Panc1 (cell line): ENCODE results near the gene TOB2.

Source experiments
- TF ChIP-seq, protein P1 (sequence below), 2 experiments: IDR thresholded peaks; 2 replicates each; pipeline ENCODE4 v1.6.1; 2011 to 2012; ENCODE audit warnings: low read depth in 2 of 2, control low read depth in 1 of 2, low read length in 1 of 2, mild to moderate bottlenecking in 1 of 2, moderate library complexity in 1 of 2; ENCODE audit not compliant: insufficient read depth in 1 of 2
- TF ChIP-seq, protein P2 (sequence below): fragments of 450-650 bp; IDR thresholded peaks from 2 replicates; pipeline ENCODE4 v1.5.1; 2017; ENCODE audit warnings: mild to moderate bottlenecking

- TF ChIP-seq, protein P1, sequence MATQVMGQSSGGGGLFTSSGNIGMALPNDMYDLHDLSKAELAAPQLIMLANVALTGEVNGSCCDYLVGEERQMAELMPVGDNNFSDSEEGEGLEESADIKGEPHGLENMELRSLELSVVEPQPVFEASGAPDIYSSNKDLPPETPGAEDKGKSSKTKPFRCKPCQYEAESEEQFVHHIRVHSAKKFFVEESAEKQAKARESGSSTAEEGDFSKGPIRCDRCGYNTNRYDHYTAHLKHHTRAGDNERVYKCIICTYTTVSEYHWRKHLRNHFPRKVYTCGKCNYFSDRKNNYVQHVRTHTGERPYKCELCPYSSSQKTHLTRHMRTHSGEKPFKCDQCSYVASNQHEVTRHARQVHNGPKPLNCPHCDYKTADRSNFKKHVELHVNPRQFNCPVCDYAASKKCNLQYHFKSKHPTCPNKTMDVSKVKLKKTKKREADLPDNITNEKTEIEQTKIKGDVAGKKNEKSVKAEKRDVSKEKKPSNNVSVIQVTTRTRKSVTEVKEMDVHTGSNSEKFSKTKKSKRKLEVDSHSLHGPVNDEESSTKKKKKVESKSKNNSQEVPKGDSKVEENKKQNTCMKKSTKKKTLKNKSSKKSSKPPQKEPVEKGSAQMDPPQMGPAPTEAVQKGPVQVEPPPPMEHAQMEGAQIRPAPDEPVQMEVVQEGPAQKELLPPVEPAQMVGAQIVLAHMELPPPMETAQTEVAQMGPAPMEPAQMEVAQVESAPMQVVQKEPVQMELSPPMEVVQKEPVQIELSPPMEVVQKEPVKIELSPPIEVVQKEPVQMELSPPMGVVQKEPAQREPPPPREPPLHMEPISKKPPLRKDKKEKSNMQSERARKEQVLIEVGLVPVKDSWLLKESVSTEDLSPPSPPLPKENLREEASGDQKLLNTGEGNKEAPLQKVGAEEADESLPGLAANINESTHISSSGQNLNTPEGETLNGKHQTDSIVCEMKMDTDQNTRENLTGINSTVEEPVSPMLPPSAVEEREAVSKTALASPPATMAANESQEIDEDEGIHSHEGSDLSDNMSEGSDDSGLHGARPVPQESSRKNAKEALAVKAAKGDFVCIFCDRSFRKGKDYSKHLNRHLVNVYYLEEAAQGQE (IDR thresholded peaks at IDR 0.05; ENCODE audit: insufficient read depth in 1 of 2, low read depth in 2 of 2, low read length in 1 of 2) = no peak
- TF ChIP-seq, protein P2, sequence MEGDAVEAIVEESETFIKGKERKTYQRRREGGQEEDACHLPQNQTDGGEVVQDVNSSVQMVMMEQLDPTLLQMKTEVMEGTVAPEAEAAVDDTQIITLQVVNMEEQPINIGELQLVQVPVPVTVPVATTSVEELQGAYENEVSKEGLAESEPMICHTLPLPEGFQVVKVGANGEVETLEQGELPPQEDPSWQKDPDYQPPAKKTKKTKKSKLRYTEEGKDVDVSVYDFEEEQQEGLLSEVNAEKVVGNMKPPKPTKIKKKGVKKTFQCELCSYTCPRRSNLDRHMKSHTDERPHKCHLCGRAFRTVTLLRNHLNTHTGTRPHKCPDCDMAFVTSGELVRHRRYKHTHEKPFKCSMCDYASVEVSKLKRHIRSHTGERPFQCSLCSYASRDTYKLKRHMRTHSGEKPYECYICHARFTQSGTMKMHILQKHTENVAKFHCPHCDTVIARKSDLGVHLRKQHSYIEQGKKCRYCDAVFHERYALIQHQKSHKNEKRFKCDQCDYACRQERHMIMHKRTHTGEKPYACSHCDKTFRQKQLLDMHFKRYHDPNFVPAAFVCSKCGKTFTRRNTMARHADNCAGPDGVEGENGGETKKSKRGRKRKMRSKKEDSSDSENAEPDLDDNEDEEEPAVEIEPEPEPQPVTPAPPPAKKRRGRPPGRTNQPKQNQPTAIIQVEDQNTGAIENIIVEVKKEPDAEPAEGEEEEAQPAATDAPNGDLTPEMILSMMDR = no peak
Observed at GRCh38 chr22:41401781-41402648, 44.6 kb downstream of the TOB2 start.
